Omental fat pad (tissue), 4 donors: ENCODE measurements around the gene ACOT7. TPM values are rescaled to one million over a fixed set of nuclear protein-coding genes. Genes with fewer than 3 reads are reported as not detected.

ENCODE experiments used
- ATAC-seq: fragments of 150-250 bp; one replicate; pipeline ENCODE4 v1.9.1; 2016; ENCODE audit warnings: mild to moderate bottlenecking, moderate library complexity; ENCODE audit not compliant: low FRiP score
- DNase-seq: peaks from one replicate; pipeline ENCODE4 v3.0.0-alpha.2; 2019; ENCODE audit warnings: low spot score
- CTCF ChIP-seq, 3 donors: fragments of 450-650 bp; IDR thresholded peaks; one replicate each; pipeline ENCODE4 v1.5.1; 2016 to 2017; ENCODE audit warnings: antibody characterized with exemption in 3 of 3, mild to moderate bottlenecking in 3 of 3, moderate library complexity in 2 of 3
- total RNA-seq, 4 donors: library from RNA; depleted of rRNA; stranded (reverse); fragments of >200 nt; gene quantifications; one replicate each; pipeline ENCODE4 v1.1.0, GENCODE V29; 2016

ACOT7 gene
- total RNA-seq, 4 donors from 2014 or later, result 7.4 to 16.7 (median 9.2) TPM

- DNase-seq, result no peak
- ATAC-seq, result no peak
- TF ChIP-seq CTCF (IDR thresholded peaks at IDR 0.05), result no peak
Measured at GRCh38 chr1:6267686-6268322, 125.8 kb downstream of the ACOT7 start.

DNA sequence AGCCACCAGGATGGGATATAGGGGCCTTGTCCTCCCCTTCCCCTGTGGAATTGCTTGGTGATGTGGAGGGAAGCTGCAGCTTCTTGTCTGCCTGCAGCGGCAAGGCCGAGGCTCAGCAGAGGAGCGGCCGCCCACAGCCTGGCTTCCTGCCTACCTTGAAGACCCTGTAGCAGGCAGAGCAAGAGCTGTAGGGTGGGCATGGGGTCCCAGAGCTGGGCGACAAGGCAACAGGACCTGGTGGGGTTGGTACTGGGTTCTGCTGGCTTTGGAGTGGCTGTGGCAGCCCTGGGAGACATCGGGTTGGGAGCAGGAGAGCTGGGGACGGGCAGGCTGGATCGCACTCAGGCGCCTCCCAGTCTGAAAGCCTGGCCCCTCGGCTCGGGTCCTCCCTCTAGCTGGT is 126.9 kb downstream of the ACOT7 start:
- ATAC-seq, result no peak
- no peak for TF ChIP-seq CTCF (IDR thresholded peaks at IDR 0.05)

GRCh38 chr1:6265151-6265550 is 128.4 kb downstream of the ACOT7 start:
- TF ChIP-seq CTCF (IDR thresholded peaks at IDR 0.05), result no peak
- DNase-seq (no peak), ATAC-seq (no peak)

More for the DNA sequence above, 126.9 kb downstream of the ACOT7 start:
- no peak for DNase-seq

- TF ChIP-seq CTCF (IDR thresholded peaks at IDR 0.05), result no peak
- no peak for DNase-seq
- ATAC-seq, result no peak
Measured at GRCh38 chr1:6263716-6264115, 129.9 kb downstream of the ACOT7 start.

- DNase-seq, result no peak
- TF ChIP-seq CTCF (IDR thresholded peaks at IDR 0.05), result no peak
- no peak for ATAC-seq
Measured at GRCh38 chr1:6262555-6263420, 130.8 kb downstream of the ACOT7 start.

- TF ChIP-seq CTCF (IDR thresholded peaks at IDR 0.05), result no peak
- DNase-seq (no peak), ATAC-seq (no peak)
Measured at GRCh38 chr1:6261615-6261995, 132.0 kb downstream of the ACOT7 start.
